Measurements from ENCODE around the gene TPK1.

The TPK1 gene

DNA sequence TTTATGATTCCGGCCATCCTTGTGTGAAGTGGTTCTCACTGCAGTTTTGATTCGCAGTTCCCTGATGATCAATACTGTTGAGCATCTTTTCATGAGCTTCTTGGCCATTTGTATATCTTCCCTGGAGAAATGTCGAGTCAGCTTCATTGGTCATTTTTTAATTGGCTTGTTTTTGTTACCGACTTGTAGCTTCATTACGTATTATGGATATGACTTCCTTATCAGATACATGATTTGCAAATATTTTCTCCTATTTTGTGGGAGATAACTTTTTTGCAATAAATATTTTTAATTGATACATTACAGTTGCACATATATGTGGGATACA, 27.4 kb upstream of the TPK1 start:
- TF ChIP-seq, protein P1, sequence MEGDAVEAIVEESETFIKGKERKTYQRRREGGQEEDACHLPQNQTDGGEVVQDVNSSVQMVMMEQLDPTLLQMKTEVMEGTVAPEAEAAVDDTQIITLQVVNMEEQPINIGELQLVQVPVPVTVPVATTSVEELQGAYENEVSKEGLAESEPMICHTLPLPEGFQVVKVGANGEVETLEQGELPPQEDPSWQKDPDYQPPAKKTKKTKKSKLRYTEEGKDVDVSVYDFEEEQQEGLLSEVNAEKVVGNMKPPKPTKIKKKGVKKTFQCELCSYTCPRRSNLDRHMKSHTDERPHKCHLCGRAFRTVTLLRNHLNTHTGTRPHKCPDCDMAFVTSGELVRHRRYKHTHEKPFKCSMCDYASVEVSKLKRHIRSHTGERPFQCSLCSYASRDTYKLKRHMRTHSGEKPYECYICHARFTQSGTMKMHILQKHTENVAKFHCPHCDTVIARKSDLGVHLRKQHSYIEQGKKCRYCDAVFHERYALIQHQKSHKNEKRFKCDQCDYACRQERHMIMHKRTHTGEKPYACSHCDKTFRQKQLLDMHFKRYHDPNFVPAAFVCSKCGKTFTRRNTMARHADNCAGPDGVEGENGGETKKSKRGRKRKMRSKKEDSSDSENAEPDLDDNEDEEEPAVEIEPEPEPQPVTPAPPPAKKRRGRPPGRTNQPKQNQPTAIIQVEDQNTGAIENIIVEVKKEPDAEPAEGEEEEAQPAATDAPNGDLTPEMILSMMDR (IDR thresholded peaks at IDR 0.05; ENCODE audit: control insufficient read depth, extremely low read depth, insufficient read depth): no peak
- H3K4me3 ChIP-seq (ENCODE audit: low read depth, low read length): no peak overlapping the region
- DNase-seq (ENCODE audit: low read depth): no peak

DNA sequence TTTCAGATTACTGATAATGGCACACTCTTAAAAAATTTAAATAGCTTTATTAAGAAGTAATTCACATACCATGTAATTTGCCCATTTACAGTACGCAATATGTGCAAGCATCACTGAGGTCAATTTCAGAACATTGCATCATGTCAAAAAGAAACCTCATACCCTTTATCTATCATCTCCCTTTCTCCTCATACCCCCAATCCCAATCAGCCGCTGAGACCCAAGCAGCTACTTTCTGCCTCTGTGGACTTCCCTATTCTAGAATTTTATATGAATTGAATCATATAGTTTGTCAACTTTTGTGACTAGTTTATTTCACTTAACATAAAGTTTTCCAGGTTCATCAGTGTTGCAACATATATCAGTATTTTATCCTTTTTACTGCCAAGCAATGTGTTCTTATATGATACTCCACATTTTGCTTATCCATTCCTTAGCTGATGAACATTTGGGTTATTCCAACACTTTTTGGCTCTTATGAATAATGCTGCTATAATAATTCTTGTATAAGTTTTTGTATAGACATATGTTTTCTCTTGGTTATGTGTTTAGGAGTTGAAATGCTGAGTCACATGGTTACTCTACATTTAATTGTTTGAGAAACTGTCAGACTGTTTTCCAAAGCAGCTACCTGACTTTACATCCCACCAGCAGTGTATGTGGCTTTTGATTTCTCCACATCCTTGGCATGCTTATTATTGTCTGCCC, 26.9 kb upstream of the TPK1 start:
- TF ChIP-seq, protein P1 (IDR thresholded peaks at IDR 0.05; ENCODE audit: control insufficient read depth, extremely low read depth, insufficient read depth): no peak
- no peak overlapping the region for H3K4me3 ChIP-seq (ENCODE audit: low read depth, low read length)
- DNase-seq (ENCODE audit: low read depth): no peak

DNA sequence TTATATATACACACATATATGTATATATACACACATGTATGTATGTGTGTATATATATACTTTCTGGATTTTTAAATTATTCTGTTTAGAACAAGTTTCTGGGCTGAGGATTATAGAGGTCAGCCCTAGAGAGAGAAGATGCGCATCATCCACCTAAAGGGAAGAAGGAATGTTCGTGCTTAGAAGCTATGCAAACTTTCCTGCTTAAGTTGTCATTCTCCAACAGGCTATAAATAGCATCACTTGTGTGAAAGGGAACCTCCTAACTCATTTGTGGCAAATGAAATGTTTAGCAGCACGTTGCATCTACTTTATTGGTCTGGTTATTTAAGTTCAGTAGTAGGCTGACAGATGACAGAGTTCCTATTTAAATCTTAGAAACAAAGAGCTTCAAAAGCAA, 23.9 kb upstream of the TPK1 start:
- DNase-seq (ENCODE audit: low read depth): no peak
- TF ChIP-seq, protein P1 (IDR thresholded peaks at IDR 0.05; ENCODE audit: control insufficient read depth, extremely low read depth, insufficient read depth): no peak
- no peak overlapping the region for H3K4me3 ChIP-seq (ENCODE audit: low read depth, low read length)

DNA sequence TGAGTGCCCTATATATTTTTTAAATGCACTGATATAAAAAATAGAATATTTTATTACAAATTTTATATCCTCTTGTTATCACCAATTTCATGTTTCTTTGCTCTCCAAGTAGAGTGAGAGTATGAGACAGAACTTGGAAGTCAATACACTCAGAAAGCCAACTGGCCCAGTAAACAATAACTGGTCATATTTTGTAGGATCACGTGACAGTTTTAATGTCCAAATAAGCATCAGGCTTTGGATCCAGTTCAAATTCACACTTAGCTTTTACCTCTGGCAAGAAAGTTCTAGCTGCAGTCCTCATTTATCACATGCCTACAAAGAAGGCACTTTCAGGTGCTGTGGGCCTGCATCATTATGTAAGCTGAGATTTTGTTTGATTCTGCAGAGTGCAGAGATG, 21.6 kb upstream of the TPK1 start:
- no peak for DNase-seq (ENCODE audit: low read depth)
- H3K4me3 ChIP-seq (ENCODE audit: low read depth, low read length): no peak overlapping the region
- TF ChIP-seq, protein P1 (IDR thresholded peaks at IDR 0.05; ENCODE audit: control insufficient read depth, extremely low read depth, insufficient read depth): no peak

DNA sequence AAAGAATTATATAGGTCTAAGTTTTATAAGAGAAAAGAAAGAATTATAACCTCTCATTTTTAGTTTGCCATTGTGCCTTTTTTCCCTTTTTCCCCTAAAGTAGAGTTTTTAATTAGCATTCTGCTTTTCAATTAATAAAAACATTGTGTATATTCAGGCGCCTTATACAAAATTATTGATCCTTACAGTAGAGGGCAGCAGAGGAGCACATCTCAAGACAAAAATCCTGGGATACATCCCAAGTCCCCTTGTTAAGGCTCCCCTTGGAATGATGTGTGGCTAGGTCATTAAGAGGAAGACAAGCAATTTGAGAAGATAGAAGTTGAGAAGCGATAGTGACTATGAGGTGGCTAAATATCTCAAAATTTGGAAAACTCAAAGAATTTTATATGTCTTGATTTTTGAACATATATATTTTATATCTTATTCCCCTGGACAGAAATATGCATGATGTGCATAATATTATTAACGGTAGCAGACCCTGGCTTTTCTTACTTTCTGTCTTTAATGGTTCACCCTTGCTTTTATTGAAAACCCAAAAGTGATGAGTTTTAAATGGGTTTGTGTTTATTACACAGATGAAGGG, 19.1 kb upstream of the TPK1 start:
- TF ChIP-seq, protein P1 (IDR thresholded peaks at IDR 0.05; ENCODE audit: control insufficient read depth, extremely low read depth, insufficient read depth): peak; percentile 59
- H3K4me3 ChIP-seq (ENCODE audit: low read depth, low read length): no peak overlapping the region
- DNase-seq (ENCODE audit: low read depth): no peak

DNA sequence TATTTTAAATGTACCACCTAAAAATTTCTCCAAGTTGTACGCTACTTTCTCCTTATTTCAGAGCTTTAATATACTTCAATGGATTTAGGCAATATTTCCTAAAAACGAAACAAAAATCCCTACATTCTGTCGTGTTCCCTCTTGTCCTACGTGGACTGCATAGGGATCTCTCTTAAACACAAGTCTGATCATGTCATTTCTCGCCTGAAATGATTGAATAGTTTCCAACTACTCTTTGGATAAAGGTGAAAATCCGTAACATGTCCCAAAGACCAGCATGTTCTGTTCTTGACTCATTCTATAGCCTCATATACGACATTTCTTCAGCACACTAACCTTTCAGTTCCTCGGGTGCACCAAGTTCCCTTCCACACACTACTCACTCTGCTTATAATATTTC, 17.7 kb upstream of the TPK1 start:
- no peak overlapping the region for H3K4me3 ChIP-seq (ENCODE audit: low read depth, low read length)
- DNase-seq (ENCODE audit: low read depth): no peak
- TF ChIP-seq, protein P1 (IDR thresholded peaks at IDR 0.05; ENCODE audit: control insufficient read depth, extremely low read depth, insufficient read depth): no peak

DNA sequence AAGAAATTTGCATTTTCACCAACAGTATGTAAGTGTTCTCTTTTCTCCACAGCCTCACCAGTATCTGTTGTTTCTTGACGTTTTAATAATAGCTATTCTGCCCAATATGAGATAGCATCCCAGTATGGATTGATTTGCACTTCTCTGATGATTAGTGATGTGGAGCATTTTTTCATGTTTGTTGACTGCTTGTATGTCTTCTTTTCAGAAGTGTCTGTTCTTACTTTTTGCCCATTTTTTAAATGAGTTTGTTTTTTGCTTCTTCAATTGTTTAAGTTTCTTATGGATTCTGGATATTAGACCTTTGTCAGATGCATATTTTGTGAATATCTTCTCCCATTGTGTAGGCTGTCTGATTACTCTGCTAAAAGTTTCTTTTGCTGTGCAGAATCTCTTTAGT, 12.2 kb upstream of the TPK1 start:
- TF ChIP-seq, protein P1 (IDR thresholded peaks at IDR 0.05; ENCODE audit: control insufficient read depth, extremely low read depth, insufficient read depth): no peak

More for the DNA sequence above, 12.2 kb upstream of the TPK1 start:
- H3K4me3 ChIP-seq (ENCODE audit: low read depth, low read length): no peak overlapping the region
- DNase-seq (ENCODE audit: low read depth): no peak
